ENCODE measurements around the gene HOXA6. TPM values are rescaled to one million over a fixed set of nuclear protein-coding genes. Genes with fewer than 3 reads are reported as not detected.

HOXA6 gene
- polyA plus RNA-seq, 1 experiment, result 0.77 TPM

DNA sequence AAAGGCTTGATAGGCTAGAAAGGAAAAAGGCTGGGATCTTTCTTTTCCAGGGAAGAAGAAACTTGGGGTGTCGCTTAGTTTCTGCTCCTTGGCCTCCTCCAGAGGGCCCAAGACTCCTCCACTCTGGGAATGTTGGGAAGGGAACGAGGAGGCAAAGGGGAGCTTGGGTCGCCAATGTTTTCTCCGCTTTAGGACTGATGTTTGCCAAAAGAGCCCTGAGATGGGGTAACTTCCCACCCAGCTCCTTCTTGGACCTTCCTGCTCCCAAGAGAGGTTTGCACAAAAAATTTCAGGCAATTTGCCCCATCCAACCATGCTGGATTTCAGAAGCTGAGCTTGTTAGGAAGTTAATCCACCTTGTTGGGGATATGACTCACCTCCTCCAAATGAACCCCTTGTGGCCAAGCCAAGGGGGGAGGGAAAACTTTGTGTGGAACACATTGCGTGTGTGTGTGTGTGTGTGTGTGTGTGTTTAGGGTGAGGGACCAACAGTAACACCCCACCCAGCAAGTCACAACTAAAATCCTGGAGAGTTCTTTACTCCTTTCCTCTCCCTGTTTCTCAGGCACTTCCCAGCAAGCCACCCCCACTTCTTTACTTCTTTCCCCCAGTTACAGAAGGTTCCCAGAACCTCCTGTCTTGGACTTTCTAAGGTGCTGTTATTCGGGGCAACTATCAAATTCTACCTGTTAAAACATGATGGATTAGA, 36.4 kb downstream of the HOXA6 start:
- H3K36me3 ChIP-seq (ENCODE audit: control insufficient read depth, insufficient read depth, low read length), result peaks cover 2% of the 10 kb centered on the region; the same call in 1 of the 2 replicates
- H3K4me3 ChIP-seq (ENCODE audit: low read depth, low read length), result no peak overlapping the region; the same call in 1 of the 2 replicates
- POLR2A ChIA-PET, result no interaction called here
- CTCF ChIA-PET, result interaction anchor here (1.0 to 1.4 kb wide), 2 partner anchors 15 to 39 kb away, joined by 3 to 6 read pairs; partner anchors contain the start of gene HOXA1
- H3K27me3 ChIP-seq (ENCODE audit: control insufficient read depth, insufficient read depth, low read length), result peaks cover 16% of the 10 kb centered on the region
- TF ChIP-seq, protein P1, sequence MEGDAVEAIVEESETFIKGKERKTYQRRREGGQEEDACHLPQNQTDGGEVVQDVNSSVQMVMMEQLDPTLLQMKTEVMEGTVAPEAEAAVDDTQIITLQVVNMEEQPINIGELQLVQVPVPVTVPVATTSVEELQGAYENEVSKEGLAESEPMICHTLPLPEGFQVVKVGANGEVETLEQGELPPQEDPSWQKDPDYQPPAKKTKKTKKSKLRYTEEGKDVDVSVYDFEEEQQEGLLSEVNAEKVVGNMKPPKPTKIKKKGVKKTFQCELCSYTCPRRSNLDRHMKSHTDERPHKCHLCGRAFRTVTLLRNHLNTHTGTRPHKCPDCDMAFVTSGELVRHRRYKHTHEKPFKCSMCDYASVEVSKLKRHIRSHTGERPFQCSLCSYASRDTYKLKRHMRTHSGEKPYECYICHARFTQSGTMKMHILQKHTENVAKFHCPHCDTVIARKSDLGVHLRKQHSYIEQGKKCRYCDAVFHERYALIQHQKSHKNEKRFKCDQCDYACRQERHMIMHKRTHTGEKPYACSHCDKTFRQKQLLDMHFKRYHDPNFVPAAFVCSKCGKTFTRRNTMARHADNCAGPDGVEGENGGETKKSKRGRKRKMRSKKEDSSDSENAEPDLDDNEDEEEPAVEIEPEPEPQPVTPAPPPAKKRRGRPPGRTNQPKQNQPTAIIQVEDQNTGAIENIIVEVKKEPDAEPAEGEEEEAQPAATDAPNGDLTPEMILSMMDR (IDR thresholded peaks at IDR 0.05; ENCODE audit: insufficient read depth, low read depth, low read length), result no peak
- no peak for DNase-seq (ENCODE audit: low read depth)

DNA sequence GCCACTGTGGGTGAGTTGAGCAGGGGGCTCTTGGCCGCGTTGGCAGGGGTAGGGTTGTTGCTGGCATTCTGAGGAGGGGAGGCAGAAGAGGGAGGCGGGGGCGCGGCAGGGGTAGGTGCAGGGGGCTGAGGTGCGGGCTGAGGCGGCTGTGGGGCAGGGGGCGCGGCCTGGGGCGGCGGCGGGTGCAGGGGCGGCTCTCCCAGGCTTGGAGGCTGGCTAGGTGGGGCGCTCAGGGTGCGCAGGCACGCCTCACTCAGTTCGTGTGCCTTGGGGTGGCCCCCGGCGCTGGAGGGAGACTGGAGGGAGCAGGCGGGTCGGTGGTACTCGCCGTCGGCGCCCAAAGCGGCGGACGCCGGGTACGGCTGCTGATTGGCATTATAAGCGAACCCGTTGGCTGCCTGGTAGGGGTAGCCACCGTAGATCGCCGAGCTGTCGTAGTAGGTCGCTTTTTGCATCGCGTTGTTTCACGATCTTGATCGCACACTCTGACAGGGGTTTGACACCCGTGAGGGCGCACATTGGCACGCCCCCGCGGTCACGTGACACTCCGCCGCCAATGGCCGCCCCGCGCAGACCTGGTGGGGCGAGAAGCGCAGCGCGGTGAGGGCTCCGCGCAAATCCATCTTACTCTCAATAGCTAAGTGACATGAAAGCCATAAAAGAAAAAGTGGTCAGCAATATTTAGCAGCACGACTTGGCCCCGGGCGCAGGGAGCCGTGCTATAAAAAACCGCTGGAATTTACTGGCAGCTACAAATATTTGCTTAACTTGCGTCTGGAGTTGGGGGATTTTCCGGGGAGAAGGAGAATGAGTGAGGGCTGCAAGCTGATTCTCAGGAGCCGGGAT, 37.2 kb downstream of the HOXA6 start:
- TF ChIP-seq, protein P1 (IDR thresholded peaks at IDR 0.05; ENCODE audit: insufficient read depth, low read depth, low read length), result no peak
- H3K27me3 ChIP-seq (ENCODE audit: control insufficient read depth, insufficient read depth, low read length), result peaks cover 17% of the 10 kb centered on the region
- H3K36me3 ChIP-seq (ENCODE audit: control insufficient read depth, insufficient read depth, low read length), result peaks cover 2% of the 10 kb centered on the region; the same call in 1 of the 2 replicates
- peak overlapping the region; percentile 17 for H3K4me3 ChIP-seq (ENCODE audit: low read depth, low read length)
- ChIA-PET POLR2A (no interaction called here), CTCF (interaction anchor here (1.0 to 1.4 kb wide), 2 partner anchors 14 to 40 kb away, joined by 3 to 6 read pairs; partner anchors contain the start of gene HOXA1)
- peak; percentile 56 for DNase-seq (ENCODE audit: low read depth)

DNA sequence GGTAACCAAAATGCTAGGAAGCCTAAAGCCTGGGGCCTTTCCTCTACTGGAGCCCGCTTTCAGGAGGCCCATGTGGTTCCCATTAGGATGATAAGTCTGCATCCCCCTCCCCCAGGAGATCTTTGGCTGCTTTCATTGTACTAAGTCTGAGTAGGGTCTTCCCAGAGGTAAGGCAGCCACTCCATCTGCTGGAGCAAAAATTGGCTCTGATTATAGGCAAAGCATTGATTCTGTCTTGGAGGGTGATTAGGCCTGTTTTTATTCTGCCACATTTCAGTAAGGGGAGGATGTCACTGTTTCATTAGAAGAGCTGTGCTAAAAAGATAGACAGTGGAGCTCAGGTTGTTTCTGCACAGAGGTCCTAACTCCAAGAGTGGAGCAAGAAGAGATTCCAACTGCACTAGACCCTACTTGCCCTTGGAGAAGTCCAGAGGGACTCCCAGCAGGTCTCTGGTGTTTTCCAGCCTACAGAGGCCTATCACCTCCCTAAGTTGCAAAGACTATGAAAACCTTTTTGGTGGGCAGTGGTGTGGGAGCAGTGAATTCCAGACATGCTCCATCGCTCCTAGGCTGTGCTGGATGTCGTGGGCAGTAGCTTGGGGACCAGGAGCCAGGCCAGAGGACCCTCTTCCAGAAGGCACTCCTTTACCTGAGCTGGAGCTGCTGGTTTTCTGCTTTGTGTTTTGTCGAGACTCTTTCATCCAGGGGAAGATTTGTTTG, 37.9 kb downstream of the HOXA6 start:
- peaks cover 15% of the 10 kb centered on the region for H3K27me3 ChIP-seq (ENCODE audit: control insufficient read depth, insufficient read depth, low read length)
- peaks cover 2% of the 10 kb centered on the region; the same call in 1 of the 2 replicates for H3K36me3 ChIP-seq (ENCODE audit: control insufficient read depth, insufficient read depth, low read length)
- ChIA-PET CTCF (interaction anchor here (0.8 to 1.2 kb wide), 2 partner anchors 13 to 34 kb away, joined by 3 to 4 read pairs; partner anchors contain the start of gene HOXA5), POLR2A (no interaction called here)
- no peak overlapping the region for H3K4me3 ChIP-seq (ENCODE audit: low read depth, low read length)
- TF ChIP-seq, protein P1 (IDR thresholded peaks at IDR 0.05; ENCODE audit: insufficient read depth, low read depth, low read length), result no peak
- no peak for DNase-seq (ENCODE audit: low read depth)

DNA sequence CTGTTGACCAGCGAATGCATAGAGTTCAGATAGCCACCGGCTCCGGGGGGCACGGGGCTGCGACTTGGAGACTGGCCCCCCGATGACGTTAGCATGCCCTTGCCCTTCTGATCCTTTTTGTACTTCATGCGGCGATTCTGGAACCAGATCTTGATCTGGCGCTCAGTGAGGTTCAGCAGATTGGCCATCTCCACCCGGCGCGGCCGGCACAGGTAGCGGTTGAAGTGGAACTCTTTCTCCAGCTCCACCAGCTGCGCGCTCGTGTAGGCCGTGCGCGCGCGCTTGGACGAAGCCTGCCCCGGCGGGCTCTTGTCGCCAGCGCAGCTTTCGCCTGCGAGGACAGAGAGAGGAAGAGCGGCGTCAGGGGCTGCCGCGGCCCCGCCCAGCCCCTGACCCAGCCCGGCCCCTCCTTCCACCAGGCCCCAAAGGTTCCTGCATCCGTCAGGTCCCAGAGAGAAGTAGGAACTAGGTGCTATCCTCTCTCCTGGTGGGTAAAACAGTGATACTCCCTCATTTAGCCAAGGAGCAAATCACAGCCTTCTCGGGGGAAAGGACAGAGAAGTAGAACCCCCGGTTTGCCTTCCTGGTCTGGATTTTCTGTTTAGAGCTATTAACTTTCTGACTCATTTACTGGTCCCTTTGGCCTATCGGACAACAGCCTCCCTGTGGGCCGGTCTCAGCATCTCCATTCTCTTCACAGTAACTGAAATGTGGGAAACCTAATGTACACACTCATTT, 39.0 kb downstream of the HOXA6 start:
- no peak for DNase-seq (ENCODE audit: low read depth)
- Histone ChIP-seq H3K36me3 (ENCODE audit: control insufficient read depth, insufficient read depth, low read length) (peaks cover 2% of the 10 kb centered on the region; the same call in 1 of the 2 replicates), H3K27me3 (ENCODE audit: control insufficient read depth, insufficient read depth, low read length) (peaks cover 14% of the 10 kb centered on the region), H3K4me3 (ENCODE audit: low read depth, low read length) (no peak overlapping the region)
- ChIA-PET CTCF (interaction anchor here (0.6 to 1.2 kb wide), 3 partner anchors 12 to 49 kb away, joined by 3 to 4 read pairs (median 4); partner anchors contain the start of gene HOXA5), POLR2A (no interaction called here)
- TF ChIP-seq, protein P1 (IDR thresholded peaks at IDR 0.05; ENCODE audit: insufficient read depth, low read depth, low read length), result no peak

All from BJ (cell line).